HK-2 (cell line): ENCODE results near the gene ZNF580.

Source experiments
- DNase-seq: peaks from one replicate; pipeline ENCODE4 v3.0.0-alpha.2; 2018; ENCODE audit not compliant: unreplicated experiment

ZNF580 gene

GRCh38 chr19:55660991-55661390 lies 20.2 kb downstream of the ZNF580 start:
- DNase-seq, result no peak

- DNase-seq, result no peak
Observed at GRCh38 chr19:55661826-55662225, 21.0 kb downstream of the ZNF580 start.

GRCh38 chr19:55663846-55664536 lies 23.2 kb downstream of the ZNF580 start:
- no peak for DNase-seq

- DNase-seq, result no peak
Observed at GRCh38 chr19:55666343-55667005, 25.7 kb downstream of the ZNF580 start.

- DNase-seq, result no peak
Observed at GRCh38 chr19:55667006-55667381, 26.2 kb downstream of the ZNF580 start.

GRCh38 chr19:55667511-55667910 lies 26.7 kb downstream of the ZNF580 start:
- DNase-seq, result no peak

GRCh38 chr19:55667958-55668357 lies 27.2 kb downstream of the ZNF580 start:
- no peak for DNase-seq

GRCh38 chr19:55668603-55669348 lies 28.0 kb downstream of the ZNF580 start:
- DNase-seq, result no peak

GRCh38 chr19:55669418-55670279 lies 28.8 kb downstream of the ZNF580 start:
- no peak for DNase-seq

- no peak for DNase-seq
Observed at GRCh38 chr19:55670280-55671053, 29.7 kb downstream of the ZNF580 start.

- no peak for DNase-seq
Observed at GRCh38 chr19:55671054-55671378, 30.2 kb downstream of the ZNF580 start.

GRCh38 chr19:55672418-55672817 lies 31.6 kb downstream of the ZNF580 start:
- no peak for DNase-seq

GRCh38 chr19:55673465-55673864 lies 32.7 kb downstream of the ZNF580 start:
- no peak for DNase-seq

GRCh38 chr19:55673889-55674288 lies 33.1 kb downstream of the ZNF580 start:
- no peak for DNase-seq

- DNase-seq, result no peak
Observed at GRCh38 chr19:55674459-55674840, 33.6 kb downstream of the ZNF580 start.

GRCh38 chr19:55674841-55675660 lies 34.2 kb downstream of the ZNF580 start, which contains the start of gene EPN1:
Gene EPN1, plus strand, starts transcription at chr19:55675226. Its CDS starts 3,402 bp downstream, at chr19:55678628.
- DNase-seq, result peak; percentile 99

GRCh38 chr19:55675661-55676354 lies 35.0 kb downstream of the ZNF580 start:
- no peak for DNase-seq

- no peak for DNase-seq
Observed at GRCh38 chr19:55676383-55676782, 35.6 kb downstream of the ZNF580 start.

GRCh38 chr19:55676889-55677505 lies 36.2 kb downstream of the ZNF580 start:
- no peak for DNase-seq
